Measurements from ENCODE around the gene C18orf32.

DNA sequence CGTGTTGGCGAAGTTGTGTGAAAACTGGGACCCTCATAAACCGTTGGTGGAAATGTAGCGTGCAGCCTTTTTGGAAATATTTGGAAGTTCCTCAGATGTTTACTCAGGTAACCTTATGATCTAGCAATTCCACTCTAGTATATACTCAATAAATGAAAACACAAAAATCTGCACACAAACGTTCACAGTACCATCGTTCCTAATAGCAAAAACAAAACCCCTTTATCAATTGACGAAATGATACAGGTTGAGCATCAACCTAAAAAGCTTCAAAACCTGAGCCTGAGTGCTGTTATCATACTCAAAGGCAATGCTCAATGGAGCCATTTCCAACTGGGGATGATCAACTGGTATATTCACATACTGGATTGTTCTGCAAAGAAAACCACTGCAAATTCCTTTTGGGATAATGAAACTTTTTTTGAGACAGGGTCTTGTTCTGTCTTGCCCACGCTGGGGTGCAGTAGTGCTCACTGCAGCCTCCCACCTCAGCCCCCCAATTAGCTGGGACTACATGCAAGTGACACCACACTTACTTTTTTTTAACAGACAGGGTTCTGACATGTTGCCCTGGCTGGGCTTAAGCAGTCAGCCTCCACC, 777 bp upstream of the C18orf32 start:
- TF ChIP-seq FOXM1 (IDR thresholded peaks at IDR 0.05; ENCODE audit: borderline replicate concordance) (no peak), SP1 (IDR thresholded peaks at IDR 0.05) (no peak), FOXA1 (IDR thresholded peaks at IDR 0.05) (no peak), TARDBP (IDR thresholded peaks at IDR 0.05) (no peak), NFRKB (IDR thresholded peaks at IDR 0.05) (no peak), BHLHE40 (IDR thresholded peaks at IDR 0.05; ENCODE audit: borderline replicate concordance) (no peak; the same call in 1 of the 2 replicates), LEF1 (IDR thresholded peaks at IDR 0.05; ENCODE audit: borderline replicate concordance) (no peak), ZNF384 (IDR thresholded peaks at IDR 0.05) (no peak), FOXK2 (IDR thresholded peaks at IDR 0.05) (no peak), HDGF (IDR thresholded peaks at IDR 0.05; ENCODE audit: borderline replicate concordance) (no peak)
- TF ChIP-seq, protein P1, sequence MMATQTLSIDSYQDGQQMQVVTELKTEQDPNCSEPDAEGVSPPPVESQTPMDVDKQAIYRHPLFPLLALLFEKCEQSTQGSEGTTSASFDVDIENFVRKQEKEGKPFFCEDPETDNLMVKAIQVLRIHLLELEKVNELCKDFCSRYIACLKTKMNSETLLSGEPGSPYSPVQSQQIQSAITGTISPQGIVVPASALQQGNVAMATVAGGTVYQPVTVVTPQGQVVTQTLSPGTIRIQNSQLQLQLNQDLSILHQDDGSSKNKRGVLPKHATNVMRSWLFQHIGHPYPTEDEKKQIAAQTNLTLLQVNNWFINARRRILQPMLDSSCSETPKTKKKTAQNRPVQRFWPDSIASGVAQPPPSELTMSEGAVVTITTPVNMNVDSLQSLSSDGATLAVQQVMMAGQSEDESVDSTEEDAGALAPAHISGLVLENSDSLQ (IDR thresholded peaks at IDR 0.05) = no peak
